HepG2 (cell line): ENCODE measurements around the gene UNC5C. TPM values are rescaled to one million over a fixed set of nuclear protein-coding genes. Genes with fewer than 3 reads are reported as not detected.

Experiments
- ATAC-seq: fragments of 200-7000 bp; cut with Tn5 transposase; 3 replicates; pipeline ENCODE4 v1.9.1; 2020; ENCODE audit warnings: mild to moderate bottlenecking, moderate library complexity
- BruUV-seq: library from RNA; stranded (reverse); fragments of 400-500 nt; replicated peaks from 2 replicates; lab custom pipeline; 2021; lab: Mats Ljungman, UMichigan
- CTCF ChIA-PET: fragments of 300-600 bp; formaldehyde crosslinking; extraction: SDS; loops from one replicate; lab custom pipeline; 2021; ENCODE audit warnings: low total read pairs, inconsistent platforms, low intra/inter-chr PET ratio; lab: Yijun Ruan, JAX
- POLR2A ChIA-PET: fragments of 350-600 bp; sonication (Branson Sonifier 250); formaldehyde crosslinking; loops from one replicate; lab custom pipeline; 2020; ENCODE audit warnings: antibody characterized with exemption, inconsistent platforms; lab: Yijun Ruan, JAX
- DNase-seq: peaks from one replicate; pipeline ENCODE4 v3.0.0-alpha.2; 2015; ENCODE audit warnings: low spot score
- FAIRE-seq: peaks from 3 replicates; lab custom pipeline; 2011; peaks lifted over from hg19 to GRCh38; lab: Jason Lieb, UNC
- H2AFZ ChIP-seq: one replicate; pipeline ENCODE4 v1.6.1; 2011; ENCODE audit warnings: low read length, inconsistent platforms
- H3K27ac ChIP-seq: fragments of 300-600 bp; 3 replicates; pipeline ENCODE4 v1.8.0; 2011; ENCODE audit warnings: mixed run types, mild to moderate bottlenecking, mixed read lengths, low read length, inconsistent platforms; ENCODE audit not compliant: insufficient read depth; ENCODE audit errors: extremely low read length
- H3K27me3 ChIP-seq, 2 experiments: fragments of 200-600 bp in 1 of 2; 2 replicates in 1 of 2; 3 replicates in 1 of 2; pipeline versions ENCODE4 v1.6.0 to v1.8.0; 2011; ENCODE audit warnings: low read length in 2 of 2, mild to moderate bottlenecking in 2 of 2, moderate library complexity in 2 of 2, inconsistent platforms in 1 of 2; ENCODE audit not compliant: insufficient read depth in 2 of 2, control insufficient read depth in 1 of 2
- H3K36me3 ChIP-seq, 2 experiments: fragments of 200-600 bp in 1 of 2; replicated peaks in 1 of 2; 2 replicates in 1 of 2; 3 replicates in 1 of 2; pipeline versions ENCODE4 v1.5.1 to v1.8.0; 2011; ENCODE audit warnings: low read length in 2 of 2, inconsistent platforms in 1 of 2; ENCODE audit not compliant: insufficient read depth in 2 of 2, control insufficient read depth in 1 of 2
- H3K4me1 ChIP-seq: 2 replicates; pipeline ENCODE4 v1.5.1; 2012; ENCODE audit warnings: low read length, inconsistent platforms; ENCODE audit not compliant: insufficient read depth
- H3K4me2 ChIP-seq: 2 replicates; pipeline ENCODE4 v1.6.0; 2011; ENCODE audit warnings: low read depth, low read length, inconsistent platforms
- H3K4me3 ChIP-seq, 3 experiments: fragments of 200-600 bp in 1 of 3; sonication (generic), shearing (Covaris generic) in 1 of 3; replicated peaks in 1 of 3; 2 replicates each; pipeline ENCODE4 v1.5.1; 2011 to 2016; ENCODE audit warnings: low read length in 3 of 3, inconsistent platforms in 2 of 3, low read depth in 2 of 3, mild to moderate bottlenecking in 2 of 3, control low read depth in 1 of 3, mixed read lengths in 1 of 3; ENCODE audit not compliant: insufficient read depth in 1 of 3
- H3K79me2 ChIP-seq: one replicate; pipeline ENCODE4 v1.6.1; 2011; ENCODE audit warnings: low read length, inconsistent platforms; ENCODE audit not compliant: insufficient read depth
- H3K9ac ChIP-seq: 2 replicates; pipeline ENCODE4 v1.6.0; 2011; ENCODE audit warnings: mild to moderate bottlenecking, low read depth, low read length, inconsistent platforms; ENCODE audit not compliant: insufficient read depth
- H3K9me3 ChIP-seq: 2 replicates; pipeline ENCODE4 v1.5.1; 2012; ENCODE audit warnings: mild to moderate bottlenecking, low read length
- H4K20me1 ChIP-seq: 2 replicates; pipeline ENCODE4 v1.6.0; 2011; ENCODE audit warnings: inconsistent platforms, mild to moderate bottlenecking, low read length, moderate library complexity; ENCODE audit not compliant: insufficient read depth
- CBFB ChIP-seq: sonication (generic); formaldehyde crosslinking; IDR thresholded peaks from 2 replicates; pipeline ENCODE4 v1.4.0; 2020; ENCODE audit warnings: missing genetic modification reagents
- FOXA3 ChIP-seq: IDR thresholded peaks from 2 replicates; pipeline ENCODE4 v1.6.1; 2016; ENCODE audit warnings: missing genetic modification reagents, missing compliant biosample characterization
- HNF4A ChIP-seq: sonication (generic); formaldehyde crosslinking; IDR thresholded peaks from 2 replicates; pipeline ENCODE4 v1.4.0; 2020; ENCODE audit warnings: missing genetic modification reagents
- RXRB ChIP-seq: IDR thresholded peaks from 2 replicates; pipeline ENCODE4 v1.6.1; 2016; ENCODE audit warnings: borderline replicate concordance, missing genetic modification reagents, missing compliant biosample characterization
- TAF15 ChIP-seq: fragments of 200-400 bp; formaldehyde crosslinking; IDR thresholded peaks from one replicate; pipeline ENCODE4 v1.6.1; 2018; ENCODE audit warnings: mild to moderate bottlenecking, low read depth, low read length; ENCODE audit not compliant: poor library complexity, severe bottlenecking
- WGBS: methylation state at CpG from one replicate; pipeline ENCODE4 v1.1.6; 2017; ENCODE audit warnings: low lambda C conversion rate; 5-methylcytosine and 5-hydroxymethylcytosine counted together
- in situ Hi-C: cut with HindIII; loops from 2 replicates; pipeline ENCODE4 v1.10.0; 2017; ENCODE audit warnings: low pct_unique_long_range_greater_than_20kb; ENCODE audit not compliant: extremely low pct_ligation_motif_present
- intact Hi-C: fragments of 100-400 bp; cut with micrococcal nuclease; formaldehyde crosslinking; loops from one replicate; pipeline ENCODE4 v1.10.0; 2022; ENCODE audit not compliant: unreplicated experiment
- polyA plus RNA-seq, 8 experiments: library from polyadenylated mRNA; depleted of rRNA in 3 of 8; stranded (reverse) in 7 of 8; unstranded in 1 of 8; fragments of >200 nt; fragmentation: Illumina TruSeq in 4 of 8; extraction: Trizol in 4 of 8; gene quantifications; 2 replicates each; pipeline versions ENCODE4 v1.2.1 to v1.2.3, GENCODE V29; 2011 to 2016; ENCODE audit warnings: low read depth in 4 of 8, missing spikeins in 1 of 8, mixed read lengths in 1 of 8; ENCODE audit not compliant: insufficient read depth in 1 of 8
- total RNA-seq, 5 experiments: library from RNA; depleted of rRNA; stranded (reverse); fragments of >200 nt; fragmentation: Illumina TruSeq; extraction: Trizol; gene quantifications; 2 replicates each; pipeline ENCODE4 v1.2.3, GENCODE V29; 2016; ENCODE audit warnings: low read depth in 1 of 5
- TF ChIP-seq, protein P1 (sequence below): sonication (generic); formaldehyde crosslinking; IDR thresholded peaks from 2 replicates; pipeline ENCODE4 v1.4.0; 2020; ENCODE audit warnings: missing genetic modification reagents
- TF ChIP-seq, protein P2 (sequence below): sonication (generic); formaldehyde crosslinking; IDR thresholded peaks from 2 replicates; pipeline ENCODE4 v1.4.0; 2020; ENCODE audit warnings: missing genetic modification reagents, borderline replicate concordance

Gene UNC5C
- total and polyA plus RNA-seq, 2 of the 13 experiments (the other 11 are each of a cell fraction or from before 2014, with no cell fraction given): not detected

DNA sequence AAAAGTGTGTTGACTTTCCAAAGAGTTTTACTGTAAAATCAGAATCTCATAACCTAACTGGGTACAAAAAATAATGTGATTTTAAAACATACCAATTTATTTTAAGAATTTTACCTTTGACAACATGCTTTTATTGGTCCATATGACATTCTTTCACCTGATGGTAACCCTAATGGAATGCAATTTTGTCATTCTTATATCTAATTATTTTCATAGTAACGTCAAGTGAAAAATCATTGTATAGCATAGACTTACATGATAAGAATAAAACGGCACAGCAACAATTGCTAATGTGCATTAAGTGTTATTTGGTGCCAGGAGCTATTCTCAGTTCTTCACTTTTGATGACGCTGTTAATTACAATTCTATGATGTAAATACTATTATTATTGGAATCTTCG is 13.6 kb downstream of the UNC5C start:
- DNase-seq: no peak
- Histone ChIP-seq H3K27me3 (no peaks in the 10 kb centered on the region), H3K9me3 (no peaks in the 10 kb centered on the region), H3K4me2 (no peak overlapping the region), H3K9ac (no peak overlapping the region), H4K20me1 (no peaks in the 10 kb centered on the region), H3K79me2 (no peaks in the 10 kb centered on the region), H3K27ac (no peak overlapping the region), H3K4me1 (no peaks in the 10 kb centered on the region), H3K4me3 (no peak overlapping the region), H2AFZ (no peak overlapping the region), H3K36me3 (no peaks in the 10 kb centered on the region)
- 14% methylated on average over 4 of the region's 4 CpGs for WGBS
- TF ChIP-seq FOXA3 (CRISPR knock-in tag): no peak
- TF ChIP-seq RXRB (CRISPR knock-in tag): no peak
- TF ChIP-seq, protein P1, sequence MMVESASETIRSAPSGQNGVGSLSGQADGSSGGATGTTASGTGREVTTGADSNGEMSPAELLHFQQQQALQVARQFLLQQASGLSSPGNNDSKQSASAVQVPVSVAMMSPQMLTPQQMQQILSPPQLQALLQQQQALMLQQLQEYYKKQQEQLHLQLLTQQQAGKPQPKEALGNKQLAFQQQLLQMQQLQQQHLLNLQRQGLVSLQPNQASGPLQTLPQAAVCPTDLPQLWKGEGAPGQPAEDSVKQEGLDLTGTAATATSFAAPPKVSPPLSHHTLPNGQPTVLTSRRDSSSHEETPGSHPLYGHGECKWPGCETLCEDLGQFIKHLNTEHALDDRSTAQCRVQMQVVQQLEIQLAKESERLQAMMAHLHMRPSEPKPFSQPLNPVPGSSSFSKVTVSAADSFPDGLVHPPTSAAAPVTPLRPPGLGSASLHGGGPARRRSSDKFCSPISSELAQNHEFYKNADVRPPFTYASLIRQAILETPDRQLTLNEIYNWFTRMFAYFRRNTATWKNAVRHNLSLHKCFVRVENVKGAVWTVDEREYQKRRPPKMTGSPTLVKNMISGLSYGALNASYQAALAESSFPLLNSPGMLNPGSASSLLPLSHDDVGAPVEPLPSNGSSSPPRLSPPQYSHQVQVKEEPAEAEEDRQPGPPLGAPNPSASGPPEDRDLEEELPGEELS (CRISPR knock-in tag): no peak
- TF ChIP-seq HNF4A (CRISPR knock-in tag): no peak
- TF ChIP-seq CBFB: no peak
- TF ChIP-seq TAF15: no peak
- TF ChIP-seq, protein P2, sequence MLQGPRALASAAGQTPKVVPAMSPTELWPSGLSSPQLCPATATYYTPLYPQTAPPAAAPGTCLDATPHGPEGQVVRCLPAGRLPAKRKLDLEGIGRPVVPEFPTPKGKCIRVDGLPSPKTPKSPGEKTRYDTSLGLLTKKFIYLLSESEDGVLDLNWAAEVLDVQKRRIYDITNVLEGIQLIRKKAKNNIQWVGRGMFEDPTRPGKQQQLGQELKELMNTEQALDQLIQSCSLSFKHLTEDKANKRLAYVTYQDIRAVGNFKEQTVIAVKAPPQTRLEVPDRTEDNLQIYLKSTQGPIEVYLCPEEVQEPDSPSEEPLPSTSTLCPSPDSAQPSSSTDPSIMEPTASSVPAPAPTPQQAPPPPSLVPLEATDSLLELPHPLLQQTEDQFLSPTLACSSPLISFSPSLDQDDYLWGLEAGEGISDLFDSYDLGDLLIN (CRISPR knock-in tag): no peak
- no peak for ATAC-seq
- ChIA-PET POLR2A (no interaction called here), CTCF (no interaction called here)
- no peak for FAIRE-seq
- in situ Hi-C loops: no loop called here
- intact Hi-C loops: no loop called here
- no TSS peak for BruUV-seq
